DND-41 (cell line): ENCODE measurements around the gene DGKQ.
A peak's percentile ranks its signal among the peaks of the same experiment; 100 is the strongest.

ENCODE experiments used
- ATAC-seq: fragments of 200-7000 bp; cut with Tn5 transposase; 3 replicates; pipeline ENCODE4 v1.9.1; 2021; ENCODE audit warnings: low read depth; ENCODE audit not compliant: insufficient read depth
- DNase-seq: peaks from one replicate; pipeline ENCODE4 v3.0.0-alpha.2; 2020
- H2AFZ ChIP-seq: 2 replicates; pipeline ENCODE4 v1.6.0; 2012; ENCODE audit warnings: low read depth, low read length
- H3K27ac ChIP-seq: 2 replicates; pipeline ENCODE4 v1.5.1; 2012; ENCODE audit warnings: low read length, inconsistent platforms
- H3K27me3 ChIP-seq: fragments of 200-600 bp; sonication (generic); 2 replicates; pipeline ENCODE4 v1.6.0; 2012; ENCODE audit warnings: low read length, mild to moderate bottlenecking, inconsistent platforms; ENCODE audit not compliant: insufficient read depth, poor library complexity
- H3K36me3 ChIP-seq: 2 replicates; pipeline ENCODE4 v1.5.1; 2012; ENCODE audit warnings: low read length, inconsistent platforms; ENCODE audit not compliant: insufficient read depth
- H3K4me1 ChIP-seq: 2 replicates; pipeline ENCODE4 v1.5.1; 2012; ENCODE audit warnings: mild to moderate bottlenecking, low read length; ENCODE audit not compliant: insufficient read depth
- H3K4me2 ChIP-seq: 2 replicates; pipeline ENCODE4 v1.6.0; 2012; ENCODE audit warnings: mild to moderate bottlenecking, moderate library complexity, low read length, inconsistent platforms; ENCODE audit not compliant: insufficient read depth
- H3K4me3 ChIP-seq, 2 experiments: fragments of 200-600 bp in 1 of 2; shearing (Covaris generic) in 1 of 2; 2 replicates each; pipeline ENCODE4 v1.5.1; 2012 to 2016; ENCODE audit warnings: inconsistent platforms in 2 of 2, low read length in 2 of 2, mild to moderate bottlenecking in 2 of 2, low read depth in 1 of 2, moderate library complexity in 1 of 2
- H3K79me2 ChIP-seq: 2 replicates; pipeline ENCODE4 v1.6.0; 2012; ENCODE audit warnings: low read length, inconsistent platforms; ENCODE audit not compliant: insufficient read depth
- H3K9ac ChIP-seq: 2 replicates; pipeline ENCODE4 v1.6.0; 2012; ENCODE audit warnings: low read depth, mild to moderate bottlenecking, inconsistent platforms, low read length, moderate library complexity
- H3K9me3 ChIP-seq: 2 replicates; pipeline ENCODE4 v1.5.1; 2012; ENCODE audit warnings: low read length, moderate library complexity, mild to moderate bottlenecking, inconsistent platforms; ENCODE audit not compliant: insufficient read depth, severe bottlenecking
- H4K20me1 ChIP-seq: 2 replicates; pipeline ENCODE4 v1.6.0; 2012; ENCODE audit warnings: low read length; ENCODE audit not compliant: insufficient read depth
- EZH2 ChIP-seq: IDR thresholded peaks from 3 replicates; pipeline ENCODE4 v1.6.1; 2012; ENCODE audit warnings: borderline replicate concordance, low read depth, mild to moderate bottlenecking, moderate library complexity, low read length, inconsistent platforms; ENCODE audit not compliant: severe bottlenecking
- TF ChIP-seq, protein P1 (sequence below): IDR thresholded peaks from 2 replicates; pipeline ENCODE4 v1.5.1; 2012; ENCODE audit warnings: borderline replicate concordance, low read length, moderate library complexity, mild to moderate bottlenecking; ENCODE audit not compliant: poor library complexity, severe bottlenecking; ENCODE audit errors: extremely low read depth

DGKQ gene

DNA sequence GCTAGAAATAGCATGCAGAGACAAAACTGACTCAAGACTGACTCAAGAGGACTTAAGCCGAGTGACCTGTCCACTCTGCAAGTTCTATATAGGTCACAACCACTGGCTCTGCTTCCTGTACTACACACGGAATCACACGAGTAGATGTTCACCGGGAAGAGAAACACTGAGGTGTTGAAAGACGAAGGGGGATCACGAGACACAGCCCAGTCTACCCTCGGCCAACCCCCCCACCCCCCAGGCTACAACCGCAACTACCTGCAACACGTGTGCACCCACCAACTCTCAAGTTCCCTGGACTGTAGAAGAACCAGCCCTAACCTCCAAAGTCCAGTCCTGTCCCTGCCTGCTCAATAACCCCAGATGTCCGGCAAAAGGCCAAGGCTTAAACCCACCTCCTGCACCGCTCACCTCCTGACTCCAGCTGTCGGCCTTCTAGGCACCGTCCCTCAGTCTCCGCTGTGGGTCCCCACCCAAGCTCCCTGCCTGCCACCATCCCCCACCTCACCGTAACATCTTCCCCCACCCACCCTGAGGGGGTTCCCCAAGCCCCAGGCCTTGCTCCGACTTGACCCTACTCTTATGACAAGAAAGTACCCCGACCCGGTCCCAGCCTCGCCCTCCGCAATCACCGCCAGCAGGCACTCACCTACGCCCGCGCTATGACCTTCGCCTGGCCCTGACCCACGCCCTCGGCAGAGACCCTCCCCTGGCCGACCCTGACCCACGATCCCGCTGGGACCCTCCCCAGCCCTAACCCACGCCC is 42.0 kb downstream of the DGKQ start:
- H3K4me1 ChIP-seq = peaks cover 36% of the 10 kb centered on the region
- peak overlapping the region; percentile 97 for H3K27ac ChIP-seq
- no peaks in the 10 kb centered on the region for H3K9me3 ChIP-seq
- peak overlapping the region; percentile 76 for H3K4me2 ChIP-seq
- peak overlapping the region; percentile 83 for H2AFZ ChIP-seq
- H3K9ac ChIP-seq = peak overlapping the region; percentile 97
- H3K36me3 ChIP-seq = peaks cover 12% of the 10 kb centered on the region
- H4K20me1 ChIP-seq = peaks cover 36% of the 10 kb centered on the region
- peak; percentile 14 for DNase-seq
- H3K79me2 ChIP-seq = peaks cover 65% of the 10 kb centered on the region
- no peaks in the 10 kb centered on the region for H3K27me3 ChIP-seq
- H3K4me3 ChIP-seq = peak overlapping the region; percentile 33 to 63
- peak; percentile 1; the same call in 2 of the 3 replicates for ATAC-seq
- TF ChIP-seq, protein P1, sequence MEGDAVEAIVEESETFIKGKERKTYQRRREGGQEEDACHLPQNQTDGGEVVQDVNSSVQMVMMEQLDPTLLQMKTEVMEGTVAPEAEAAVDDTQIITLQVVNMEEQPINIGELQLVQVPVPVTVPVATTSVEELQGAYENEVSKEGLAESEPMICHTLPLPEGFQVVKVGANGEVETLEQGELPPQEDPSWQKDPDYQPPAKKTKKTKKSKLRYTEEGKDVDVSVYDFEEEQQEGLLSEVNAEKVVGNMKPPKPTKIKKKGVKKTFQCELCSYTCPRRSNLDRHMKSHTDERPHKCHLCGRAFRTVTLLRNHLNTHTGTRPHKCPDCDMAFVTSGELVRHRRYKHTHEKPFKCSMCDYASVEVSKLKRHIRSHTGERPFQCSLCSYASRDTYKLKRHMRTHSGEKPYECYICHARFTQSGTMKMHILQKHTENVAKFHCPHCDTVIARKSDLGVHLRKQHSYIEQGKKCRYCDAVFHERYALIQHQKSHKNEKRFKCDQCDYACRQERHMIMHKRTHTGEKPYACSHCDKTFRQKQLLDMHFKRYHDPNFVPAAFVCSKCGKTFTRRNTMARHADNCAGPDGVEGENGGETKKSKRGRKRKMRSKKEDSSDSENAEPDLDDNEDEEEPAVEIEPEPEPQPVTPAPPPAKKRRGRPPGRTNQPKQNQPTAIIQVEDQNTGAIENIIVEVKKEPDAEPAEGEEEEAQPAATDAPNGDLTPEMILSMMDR = no peak
- no peak for TF ChIP-seq EZH2

GRCh38 chr4:930827-931193 is 42.6 kb downstream of the DGKQ start:
- TF ChIP-seq EZH2 = no peak
- TF ChIP-seq, protein P1 = no peak
- Histone ChIP-seq H3K9me3 (no peaks in the 10 kb centered on the region), H3K79me2 (peaks cover 70% of the 10 kb centered on the region)

GRCh38 chr4:930028-930551 is 43.3 kb downstream of the DGKQ start:
- H2AFZ ChIP-seq = no peak overlapping the region
- DNase-seq = no peak
- H3K4me3 ChIP-seq = peak overlapping the region in 1 of 2 experiments; percentile 63; a peak in 3 of 4 replicates
- H3K9ac ChIP-seq = peak overlapping the region; percentile 97
- H3K79me2 ChIP-seq = peaks cover 77% of the 10 kb centered on the region
- H3K27ac ChIP-seq = no peak overlapping the region
- peaks cover 12% of the 10 kb centered on the region for H3K36me3 ChIP-seq
- ATAC-seq = no peak
- no peak for TF ChIP-seq EZH2
- TF ChIP-seq, protein P1 = no peak
- no peaks in the 10 kb centered on the region for H3K9me3 ChIP-seq
- peaks cover 36% of the 10 kb centered on the region for H3K4me1 ChIP-seq
- peaks cover 48% of the 10 kb centered on the region for H4K20me1 ChIP-seq
- H3K27me3 ChIP-seq = no peaks in the 10 kb centered on the region
- peak overlapping the region; percentile 76 for H3K4me2 ChIP-seq

More at GRCh38 chr4:930827-931193, 42.6 kb downstream of the DGKQ start:
- Histone ChIP-seq H3K36me3 (peaks cover 12% of the 10 kb centered on the region), H3K4me1 (peaks cover 36% of the 10 kb centered on the region), H3K4me3 (peak overlapping the region; percentile 33 to 63), H3K9ac (peak overlapping the region; percentile 97), H4K20me1 (peaks cover 42% of the 10 kb centered on the region), H3K4me2 (peak overlapping the region; percentile 76), H3K27me3 (no peaks in the 10 kb centered on the region), H2AFZ (no peak overlapping the region), H3K27ac (peak overlapping the region; percentile 97)
- ATAC-seq (no peak), DNase-seq (no peak)
